Smooth muscle cell (in vitro differentiated cells): ENCODE measurements around the gene CSPG5. TPM values are rescaled to one million over a fixed set of nuclear protein-coding genes. Genes with fewer than 3 reads are reported as not detected.
A peak's percentile ranks its signal among the peaks of the same experiment; 100 is the strongest.

Experiments
- DNase-seq: peaks from one replicate; lab custom pipeline; 2025; ENCODE audit not compliant: unreplicated experiment; lab: John Stamatoyannopoulos, UW
- H2AFZ ChIP-seq: fragments of 200-600 bp; sonication (generic); 2 replicates; pipeline ENCODE4 v1.6.0; 2016; ENCODE audit warnings: antibody characterized with exemption, low read depth, mild to moderate bottlenecking
- H3F3A ChIP-seq: fragments of 200-600 bp; sonication (generic); 2 replicates; pipeline ENCODE4 v1.6.0; 2017; ENCODE audit warnings: antibody characterized with exemption, low read depth
- H3K27ac ChIP-seq: fragments of 200-600 bp; sonication (generic); 2 replicates; pipeline ENCODE4 v1.5.1; 2016; ENCODE audit warnings: low read depth, mild to moderate bottlenecking
- H3K27me3 ChIP-seq: fragments of 200-600 bp; sonication (generic); 2 replicates; pipeline ENCODE4 v1.6.1; 2016; ENCODE audit warnings: low read depth, mild to moderate bottlenecking
- H3K36me3 ChIP-seq: fragments of 200-600 bp; sonication (generic); 2 replicates; pipeline ENCODE4 v1.5.1; 2016; ENCODE audit warnings: low read depth
- H3K4me1 ChIP-seq: fragments of 200-600 bp; sonication (generic); 2 replicates; pipeline ENCODE4 v1.5.1; 2016; ENCODE audit warnings: low read depth
- H3K4me2 ChIP-seq: fragments of 200-600 bp; sonication (generic); 2 replicates; pipeline ENCODE4 v1.6.0; 2016; ENCODE audit warnings: mild to moderate bottlenecking
- H3K4me3 ChIP-seq: fragments of 200-600 bp; sonication (generic); 2 replicates; pipeline ENCODE4 v1.5.1; 2016; ENCODE audit warnings: mild to moderate bottlenecking
- H3K79me2 ChIP-seq: fragments of 200-600 bp; sonication (generic); 2 replicates; pipeline ENCODE4 v1.6.0; 2016; ENCODE audit warnings: low read depth, mild to moderate bottlenecking
- H3K9ac ChIP-seq: fragments of 200-600 bp; sonication (generic); 2 replicates; pipeline ENCODE4 v1.6.0; 2016; ENCODE audit warnings: low read depth
- H3K9me3 ChIP-seq: fragments of 200-600 bp; sonication (generic); replicated peaks from 2 replicates; pipeline ENCODE4 v1.5.1; 2016; ENCODE audit warnings: low read depth
- H4K20me1 ChIP-seq: fragments of 200-600 bp; sonication (generic); 2 replicates; pipeline ENCODE4 v1.6.0; 2016; ENCODE audit warnings: low read depth
- CTCF ChIP-seq: fragments of 200-600 bp; sonication (generic); IDR thresholded peaks from 2 replicates; pipeline ENCODE4 v1.5.1; 2017; ENCODE audit warnings: borderline replicate concordance, mild to moderate bottlenecking, antibody characterized with exemption; ENCODE audit not compliant: insufficient read depth, poor library complexity, severe bottlenecking
- WGBS: methylation state at CpG from one replicate; pipeline ENCODE4 v1.1.7; 2016; ENCODE audit warnings: low lambda C conversion rate; 5-methylcytosine and 5-hydroxymethylcytosine counted together
- polyA plus RNA-seq: library from polyadenylated mRNA; unstranded; fragments of >200 nt; fragmentation: Nextera tagmentation; extraction: Ambion mirVana; gene quantifications from 2 replicates; pipeline ENCODE4 v1.2.1, GENCODE V29; 2016
- total RNA-seq: library from RNA; depleted of rRNA; stranded (reverse); fragments of >200 nt; gene quantifications from 2 replicates; pipeline ENCODE4 v1.2.3, GENCODE V29; 2014

CSPG5 gene
- total and polyA plus RNA-seq, 2 experiments from 2014 or later = 0.35 to 1.3 TPM

GRCh38 chr3:47617086-47618010 lies 38.7 kb upstream of the CSPG5 start:
- WGBS = 69% methylated on average over 5 of the region's 5 CpGs
- H3K79me2 ChIP-seq = no peaks in the 10 kb centered on the region
- H3K4me2 ChIP-seq = peak overlapping the region; percentile 61
- H3K9ac ChIP-seq = no peak overlapping the region
- no peak for DNase-seq
- no peaks in the 10 kb centered on the region for H3K27me3 ChIP-seq
- no peaks in the 10 kb centered on the region for H4K20me1 ChIP-seq
- peaks cover 25% of the 10 kb centered on the region for H3F3A ChIP-seq
- no peaks in the 10 kb centered on the region for H3K9me3 ChIP-seq
- no peak overlapping the region for H2AFZ ChIP-seq
- TF ChIP-seq CTCF = no peak
- peak overlapping the region; percentile 84 for H3K27ac ChIP-seq
- H3K4me1 ChIP-seq = peaks cover 12% of the 10 kb centered on the region
- H3K36me3 ChIP-seq = peaks cover 7% of the 10 kb centered on the region
- H3K4me3 ChIP-seq = no peak overlapping the region

- no peak overlapping the region for H3K4me2 ChIP-seq
- H3K27me3 ChIP-seq = no peaks in the 10 kb centered on the region
- peaks cover under 1% of the 10 kb centered on the region for H3K36me3 ChIP-seq
- peaks cover 19% of the 10 kb centered on the region for H3K4me1 ChIP-seq
- H4K20me1 ChIP-seq = no peaks in the 10 kb centered on the region
- H3K9ac ChIP-seq = no peak overlapping the region
- H3K4me3 ChIP-seq = no peak overlapping the region
- peak overlapping the region; percentile 49 for H3K27ac ChIP-seq
- H3F3A ChIP-seq = peaks cover 26% of the 10 kb centered on the region
- DNase-seq = no peak
- WGBS = 89% methylated on average over 2 of the region's 2 CpGs
- no peak overlapping the region for H2AFZ ChIP-seq
- H3K9me3 ChIP-seq = no peaks in the 10 kb centered on the region
- no peak for TF ChIP-seq CTCF
- no peaks in the 10 kb centered on the region for H3K79me2 ChIP-seq
Measured at GRCh38 chr3:47614788-47615187, 36.1 kb upstream of the CSPG5 start.

- 81% methylated on average over 4 of the region's 4 CpGs for WGBS
- Histone ChIP-seq H4K20me1 (no peaks in the 10 kb centered on the region), H3K27me3 (no peaks in the 10 kb centered on the region), H3K9me3 (no peaks in the 10 kb centered on the region), H2AFZ (no peak overlapping the region), H3K4me1 (peaks cover 19% of the 10 kb centered on the region), H3F3A (peaks cover 26% of the 10 kb centered on the region), H3K4me2 (no peak overlapping the region), H3K4me3 (no peak overlapping the region), H3K27ac (peak overlapping the region; percentile 79), H3K9ac (no peak overlapping the region), H3K79me2 (no peaks in the 10 kb centered on the region), H3K36me3 (peaks cover 7% of the 10 kb centered on the region)
- DNase-seq = no peak
- no peak for TF ChIP-seq CTCF
Measured at GRCh38 chr3:47613722-47614121, 35.1 kb upstream of the CSPG5 start.
